HG02763 (cell line): Measurements from ENCODE around the gene NT5E.

ENCODE experiments used
- ATAC-seq: cut with Tn5 transposase; IDR thresholded peaks from one replicate; pipeline ENCODE4 v1.9.1; 2021; ENCODE audit warnings: mild to moderate bottlenecking, moderate library complexity; ENCODE audit not compliant: unreplicated experiment

Gene NT5E

GRCh38 chr6:85459224-85459901 lies 9.5 kb downstream of the NT5E start:
- ATAC-seq: no peak

GRCh38 chr6:85460154-85460920 lies 10.5 kb downstream of the NT5E start:
- ATAC-seq: no peak

GRCh38 chr6:85460921-85461797 lies 11.3 kb downstream of the NT5E start:
- no peak for ATAC-seq

GRCh38 chr6:85461798-85462170 lies 11.9 kb downstream of the NT5E start:
- no peak for ATAC-seq

- no peak for ATAC-seq
Measured at GRCh38 chr6:85462673-85463072, 12.8 kb downstream of the NT5E start.

GRCh38 chr6:85463621-85464259 lies 13.9 kb downstream of the NT5E start:
- no peak for ATAC-seq

- ATAC-seq: no peak
Measured at GRCh38 chr6:85464260-85464644, 14.4 kb downstream of the NT5E start.

GRCh38 chr6:85464722-85465150 lies 14.9 kb downstream of the NT5E start:
- ATAC-seq: no peak

GRCh38 chr6:85465762-85466161 lies 15.9 kb downstream of the NT5E start:
- ATAC-seq: peak; percentile 44

GRCh38 chr6:85468326-85468725 lies 18.4 kb downstream of the NT5E start:
- ATAC-seq: no peak

- ATAC-seq: no peak
Measured at GRCh38 chr6:85469276-85470022, 19.6 kb downstream of the NT5E start.

GRCh38 chr6:85470023-85470410 lies 20.1 kb downstream of the NT5E start:
- ATAC-seq: no peak

- ATAC-seq: no peak
Measured at GRCh38 chr6:85472744-85473143, 22.9 kb downstream of the NT5E start.

- ATAC-seq: no peak
Measured at GRCh38 chr6:85473748-85474147, 23.9 kb downstream of the NT5E start.

- ATAC-seq: no peak
Measured at GRCh38 chr6:85476532-85476931, 26.6 kb downstream of the NT5E start.

GRCh38 chr6:85479208-85479607 lies 29.3 kb downstream of the NT5E start:
- ATAC-seq: no peak

- peak; percentile 13 for ATAC-seq
Measured at GRCh38 chr6:85482206-85482904, 32.5 kb downstream of the NT5E start.

- peak; percentile 83 for ATAC-seq
Measured at GRCh38 chr6:85482905-85483700, 33.2 kb downstream of the NT5E start.

- ATAC-seq: no peak
Measured at GRCh38 chr6:85483846-85484245, 34.0 kb downstream of the NT5E start.
